ENCODE results near the gene FRMPD2. TPM values are rescaled to one million over a fixed set of nuclear protein-coding genes. Genes with fewer than 3 reads are reported as not detected.

Gene FRMPD2
- total RNA-seq, 1 donor from 2014 or later = under 0.01 TPM

DNA sequence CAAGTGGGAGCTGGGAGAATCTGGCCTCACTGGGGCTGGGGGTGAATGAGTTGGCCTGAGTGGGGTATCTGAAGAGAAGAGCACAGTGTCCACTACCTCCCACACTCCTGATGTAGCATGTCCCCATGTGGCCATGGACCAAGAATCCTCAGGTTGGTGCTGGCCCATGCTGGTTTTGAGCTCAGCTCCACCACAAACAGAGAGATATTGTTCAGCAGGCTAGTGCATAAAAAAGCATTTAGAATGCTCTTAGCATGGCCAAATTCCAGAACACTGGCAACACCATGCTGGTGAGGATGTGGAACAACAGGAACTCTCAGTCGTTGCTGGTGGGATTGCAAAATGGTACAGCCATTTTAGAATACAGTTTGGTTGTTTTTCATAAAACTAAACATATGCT, 61.4 kb downstream of the FRMPD2 start:
- DNase-seq (ENCODE audit: low read depth) (no peak), FAIRE-seq (no peak)
- H3K36me3 ChIP-seq (ENCODE audit: control insufficient read depth, insufficient read depth, low read length) = no peaks in the 10 kb centered on the region
- TF ChIP-seq CTCF (IDR thresholded peaks at IDR 0.05; ENCODE audit: insufficient read depth, low read length, severe bottlenecking) = no peak
- no peak overlapping the region for H3K4me3 ChIP-seq (ENCODE audit: low read depth, low read length)
- H3K27me3 ChIP-seq (ENCODE audit: control insufficient read depth, insufficient read depth, low read length) = no peaks in the 10 kb centered on the region

DNA sequence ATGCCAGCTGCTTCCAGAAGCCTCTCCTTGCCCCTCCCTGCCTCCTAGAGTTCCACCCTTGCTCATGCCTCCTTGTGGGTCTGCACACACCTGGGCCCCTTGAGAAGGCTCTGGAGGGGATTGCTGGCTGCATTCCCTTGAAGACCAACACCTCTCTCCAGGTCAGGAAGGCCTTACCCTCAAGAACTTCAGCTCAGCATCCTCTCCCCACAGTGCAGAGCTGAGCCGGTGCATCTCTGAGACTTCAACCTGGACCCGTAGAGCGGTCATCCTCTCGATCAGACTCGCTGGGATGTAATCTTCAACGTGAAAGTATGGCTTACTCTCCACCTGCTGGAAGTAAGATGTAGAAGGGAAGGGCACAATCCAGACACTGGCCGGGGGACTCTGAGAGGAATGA, 62.7 kb downstream of the FRMPD2 start:
- no peak for DNase-seq (ENCODE audit: low read depth)
- no peaks in the 10 kb centered on the region for H3K36me3 ChIP-seq (ENCODE audit: control insufficient read depth, insufficient read depth, low read length)
- peaks cover 2% of the 10 kb centered on the region for H3K27me3 ChIP-seq (ENCODE audit: control insufficient read depth, insufficient read depth, low read length)
- H3K4me3 ChIP-seq (ENCODE audit: low read depth, low read length) = no peak overlapping the region
- FAIRE-seq = no peak
- TF ChIP-seq CTCF (IDR thresholded peaks at IDR 0.05; ENCODE audit: insufficient read depth, low read length, severe bottlenecking) = no peak

GRCh38 chr10:48210966-48211365, 63.5 kb downstream of the FRMPD2 start:
- peak; percentile 68 for FAIRE-seq
- no peak for TF ChIP-seq CTCF (IDR thresholded peaks at IDR 0.05; ENCODE audit: insufficient read depth, low read length, severe bottlenecking)
- H3K36me3 ChIP-seq (ENCODE audit: control insufficient read depth, insufficient read depth, low read length) = no peaks in the 10 kb centered on the region
- DNase-seq (ENCODE audit: low read depth) = no peak
- H3K4me3 ChIP-seq (ENCODE audit: low read depth, low read length) = no peak overlapping the region
- peaks cover 2% of the 10 kb centered on the region for H3K27me3 ChIP-seq (ENCODE audit: control insufficient read depth, insufficient read depth, low read length)

- no peak for TF ChIP-seq CTCF (IDR thresholded peaks at IDR 0.05; ENCODE audit: insufficient read depth, low read length, severe bottlenecking)
- Histone ChIP-seq H3K27me3 (ENCODE audit: control insufficient read depth, insufficient read depth, low read length) (peaks cover 2% of the 10 kb centered on the region), H3K4me3 (ENCODE audit: low read depth, low read length) (no peak overlapping the region), H3K36me3 (ENCODE audit: control insufficient read depth, insufficient read depth, low read length) (no peaks in the 10 kb centered on the region)
- FAIRE-seq (no peak), DNase-seq (ENCODE audit: low read depth) (no peak)
Measured at GRCh38 chr10:48210391-48210790, 64.1 kb downstream of the FRMPD2 start.

DNA sequence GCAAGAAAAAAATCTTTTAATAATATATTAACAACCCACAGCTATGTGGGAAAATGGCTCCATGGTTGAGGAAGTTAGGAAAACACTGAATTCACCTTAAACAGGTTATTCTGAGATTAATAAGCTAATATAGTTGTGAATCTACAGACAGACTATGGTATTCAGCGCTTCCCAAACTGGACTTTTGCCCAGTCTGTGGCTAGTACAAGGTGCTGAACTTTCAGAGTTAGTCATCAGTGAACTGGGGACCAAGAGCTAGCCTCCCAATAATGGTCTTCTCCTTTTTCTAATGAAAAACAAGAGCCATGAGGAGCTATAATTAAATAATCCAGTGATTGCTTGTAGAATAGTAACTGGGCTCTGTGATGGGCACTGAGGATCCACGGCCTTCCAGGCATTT, 65.3 kb downstream of the FRMPD2 start:
- no peak for FAIRE-seq
- TF ChIP-seq CTCF (IDR thresholded peaks at IDR 0.05; ENCODE audit: insufficient read depth, low read length, severe bottlenecking) = no peak
- no peak overlapping the region for H3K4me3 ChIP-seq (ENCODE audit: low read depth, low read length)
- H3K36me3 ChIP-seq (ENCODE audit: control insufficient read depth, insufficient read depth, low read length) = no peaks in the 10 kb centered on the region
- H3K27me3 ChIP-seq (ENCODE audit: control insufficient read depth, insufficient read depth, low read length) = peaks cover 2% of the 10 kb centered on the region
- DNase-seq (ENCODE audit: low read depth) = no peak

GRCh38 chr10:48207853-48208252, 66.6 kb downstream of the FRMPD2 start:
- Histone ChIP-seq H3K4me3 (ENCODE audit: low read depth, low read length) (no peak overlapping the region), H3K36me3 (ENCODE audit: control insufficient read depth, insufficient read depth, low read length) (no peaks in the 10 kb centered on the region), H3K27me3 (ENCODE audit: control insufficient read depth, insufficient read depth, low read length) (peaks cover 2% of the 10 kb centered on the region)
- DNase-seq (ENCODE audit: low read depth) (no peak), FAIRE-seq (no peak)
- no peak for TF ChIP-seq CTCF (IDR thresholded peaks at IDR 0.05; ENCODE audit: insufficient read depth, low read length, severe bottlenecking)

Measured in bronchial epithelial cell (primary cell).